Amniotic epithelial cell (primary cell): ENCODE data around the gene LARGE2.

Experiments used
- DNase-seq: peaks from one replicate; pipeline ENCODE4 v3.0.0-alpha.2; 2010; ENCODE audit warnings: low read depth

Gene LARGE2

DNA sequence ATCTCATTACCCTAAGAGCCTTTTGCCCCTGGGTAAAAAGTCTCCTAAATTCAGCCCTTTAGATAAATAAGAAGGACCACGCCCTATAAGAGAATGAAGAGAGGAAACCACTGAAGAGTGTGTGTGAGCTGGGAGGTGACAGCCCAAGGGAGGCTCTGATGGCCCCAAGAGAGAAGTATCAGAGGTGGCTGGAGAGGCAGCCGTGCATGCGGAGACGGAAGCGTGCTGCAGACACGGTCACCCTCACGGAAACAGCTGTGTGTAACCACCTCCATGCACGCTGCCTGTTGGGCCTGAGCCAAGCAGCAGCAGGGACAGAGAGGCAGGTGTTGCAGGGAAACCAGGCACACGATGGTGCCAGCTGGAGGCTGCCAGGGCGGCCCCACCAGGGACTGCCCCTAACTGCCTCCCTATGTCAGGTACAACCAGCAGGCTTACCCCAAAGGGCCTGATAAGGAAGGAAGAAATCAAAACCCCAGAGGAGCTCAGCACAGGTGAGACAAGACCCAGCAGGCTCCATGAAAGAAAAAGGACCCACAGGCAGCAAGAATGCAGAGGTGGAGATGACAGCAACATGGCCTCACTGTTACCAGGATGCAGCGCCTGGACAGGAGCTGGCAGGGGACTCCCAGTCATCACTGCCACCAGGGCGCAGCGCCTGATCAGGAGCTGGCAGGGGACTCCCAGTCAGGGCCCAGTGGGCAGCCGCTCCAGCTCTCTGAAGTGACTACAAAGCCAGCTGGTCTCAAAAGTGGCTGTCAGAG, 7.8 kb downstream of the LARGE2 start:
- no peak for DNase-seq

DNA sequence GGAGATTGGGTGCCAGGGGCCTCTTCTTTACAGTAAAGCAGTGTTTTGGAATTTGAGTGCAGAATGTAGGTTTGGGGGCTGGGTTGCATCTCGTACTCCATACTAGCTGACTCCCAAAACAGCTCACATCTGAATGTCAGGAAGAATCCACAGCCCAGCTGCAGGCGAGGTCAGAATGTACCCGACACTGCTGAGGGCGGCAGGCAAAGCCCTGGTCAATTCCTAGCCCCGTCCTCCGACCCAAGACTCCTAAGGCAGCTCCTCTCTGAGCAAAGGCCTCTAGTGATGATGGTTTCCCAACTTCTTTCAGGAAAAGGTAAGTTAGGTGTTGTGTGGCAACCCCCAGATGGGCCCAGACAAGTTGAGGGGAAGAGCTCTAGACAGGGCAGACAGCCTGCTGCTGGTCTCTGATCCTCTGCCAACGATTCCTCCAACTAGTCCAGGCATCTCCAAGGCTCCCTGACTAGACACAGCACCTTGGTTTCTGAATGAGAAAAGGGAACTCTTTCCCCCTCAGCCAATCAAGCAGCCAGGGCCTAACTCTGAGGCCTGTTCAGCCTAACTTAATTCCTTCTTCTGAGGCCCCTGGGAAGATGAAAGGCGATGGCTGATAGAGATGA, 8.6 kb downstream of the LARGE2 start:
- DNase-seq: no peak

DNA sequence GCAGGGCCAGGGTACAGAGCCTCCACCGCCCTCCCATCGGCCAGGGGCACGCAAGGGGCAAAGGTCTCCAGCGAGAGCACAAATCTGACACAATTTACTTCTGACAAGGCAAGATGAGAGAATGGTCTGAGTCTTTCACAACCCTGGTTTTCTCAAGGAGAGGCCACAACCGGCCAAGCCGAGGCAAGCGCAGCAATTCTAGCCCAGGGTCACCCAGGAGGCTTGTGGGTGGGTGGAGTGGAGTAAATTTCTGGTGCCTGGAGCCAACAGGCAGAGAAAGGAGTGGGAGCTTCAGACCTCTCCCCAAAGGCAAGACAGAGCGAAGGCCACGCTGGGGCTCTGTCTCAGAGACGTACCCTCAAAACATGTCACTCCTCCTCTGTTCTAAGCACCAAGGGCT, 9.3 kb downstream of the LARGE2 start:
- DNase-seq: no peak

DNA sequence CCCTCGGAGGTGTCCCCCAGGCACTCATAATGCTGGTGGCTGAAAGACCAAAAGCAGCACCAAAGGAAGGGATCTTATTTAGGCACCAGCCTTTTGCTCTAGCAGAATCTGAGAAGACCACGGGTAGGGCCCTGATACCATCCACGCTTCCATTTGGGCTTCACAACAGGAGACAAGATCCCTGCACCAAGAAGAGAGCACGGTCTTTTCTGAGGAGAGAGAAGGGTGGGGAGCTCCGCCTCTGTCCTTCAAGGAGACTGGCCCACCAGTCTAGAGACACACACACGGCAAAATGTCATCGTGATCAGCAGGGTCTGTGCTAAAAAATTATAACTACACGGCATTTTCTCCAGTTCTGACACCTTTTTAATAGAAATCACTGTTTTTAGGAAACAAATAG, 9.8 kb downstream of the LARGE2 start:
- no peak for DNase-seq

DNA sequence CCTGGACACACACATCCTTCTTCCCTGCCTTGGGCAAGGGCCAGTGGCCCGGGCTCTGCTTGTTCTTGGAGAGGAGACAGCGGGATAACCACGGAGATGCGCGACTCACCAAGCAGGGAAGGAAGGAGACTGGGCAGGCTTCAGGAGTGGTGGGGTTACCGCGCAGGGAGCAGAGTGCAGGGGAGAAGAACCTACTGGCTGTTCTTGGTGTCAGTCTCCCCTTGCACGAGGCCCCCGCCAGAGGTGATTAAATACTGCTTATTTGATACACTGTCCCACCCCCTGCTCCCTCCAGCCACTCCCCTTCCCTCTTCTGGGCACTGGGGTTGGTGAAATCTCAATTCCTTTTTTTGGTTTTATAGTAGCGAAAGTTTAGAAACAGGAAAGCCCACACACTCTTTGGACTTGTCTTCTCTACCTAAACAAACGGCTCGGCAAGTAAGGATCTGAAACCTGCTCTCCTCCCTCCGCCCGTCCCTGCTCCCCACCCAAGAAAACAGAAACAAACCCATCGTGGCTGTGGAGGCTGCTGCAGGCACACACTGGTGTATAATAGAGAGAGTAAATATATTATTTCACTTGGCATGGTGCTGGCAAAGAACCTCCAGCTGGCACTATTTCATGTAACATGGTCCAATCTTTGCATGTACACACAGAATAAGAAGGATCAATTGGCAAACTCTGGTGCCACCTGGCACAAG, 10.8 kb downstream of the LARGE2 start:
- DNase-seq: peak; percentile 59

DNA sequence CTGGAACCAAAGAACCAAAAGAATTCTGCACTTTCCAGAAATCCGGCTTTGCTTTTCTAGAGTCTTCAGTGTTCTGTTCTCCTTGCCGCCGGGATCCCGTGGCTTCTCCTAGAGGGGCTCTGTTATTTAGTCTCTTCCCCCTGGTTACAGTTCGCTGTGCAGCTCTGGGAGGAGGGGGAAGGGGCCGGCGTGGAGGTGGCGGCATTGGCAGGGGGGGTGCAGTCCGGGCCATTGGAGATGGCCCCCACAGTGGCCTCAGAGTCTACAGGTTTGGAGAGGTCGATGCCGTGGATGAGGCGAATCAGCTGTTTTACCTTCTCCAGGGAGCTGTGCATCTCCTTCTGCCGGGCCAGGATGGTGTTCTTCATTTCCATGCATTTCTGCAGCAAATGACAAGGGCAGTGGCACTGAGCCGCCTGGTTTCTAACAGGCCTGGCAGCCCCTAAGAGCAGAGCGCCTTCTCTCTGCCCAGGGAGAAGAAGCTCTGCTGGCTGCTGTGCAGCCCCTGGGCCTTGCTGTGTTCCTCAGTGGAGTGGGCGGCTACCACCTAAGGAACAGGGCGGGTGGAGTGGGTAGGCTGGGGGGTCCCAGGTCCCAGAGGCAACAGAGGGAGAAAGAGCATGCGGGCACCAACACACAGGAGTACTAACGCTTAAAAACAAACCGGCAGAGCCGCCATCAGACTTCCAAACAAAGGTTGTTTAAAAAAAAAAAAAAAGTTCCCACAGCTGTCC, 11.6 kb downstream of the LARGE2 start:
- no peak for DNase-seq

DNA sequence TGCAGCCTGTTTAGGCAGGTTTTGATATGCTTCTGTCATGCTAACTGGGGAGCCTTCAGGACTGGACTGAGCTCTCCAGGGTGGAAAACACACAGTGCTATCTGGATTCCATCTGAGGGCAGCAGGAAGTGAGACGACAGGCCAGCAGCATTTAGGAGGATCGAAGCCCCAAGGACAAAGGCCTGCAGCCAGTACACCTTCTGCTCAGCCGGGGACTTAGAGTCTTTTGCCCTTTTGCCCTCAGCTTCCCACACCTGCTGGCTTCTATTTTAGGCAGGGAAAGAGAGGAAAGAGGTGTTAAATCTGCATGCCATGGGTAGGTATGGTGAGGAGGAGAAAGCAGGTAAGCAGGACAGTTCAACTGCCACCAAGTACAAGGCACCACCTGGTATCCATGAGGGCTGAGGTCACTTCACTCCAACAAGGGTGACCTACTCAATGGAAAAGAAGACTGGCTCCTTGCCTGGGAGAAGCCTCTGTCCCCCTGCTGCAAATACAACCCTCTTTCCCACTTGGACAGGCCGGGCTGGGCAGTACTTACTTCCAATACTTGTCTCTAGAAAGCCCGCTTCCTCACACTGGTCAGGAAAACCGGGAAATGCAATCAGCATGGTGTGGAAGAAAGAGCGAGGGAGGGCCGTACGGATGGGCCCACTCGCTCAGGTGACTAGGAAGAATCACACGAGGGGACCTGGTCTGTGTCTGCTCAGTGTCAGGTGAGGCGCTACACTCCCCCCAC, 12.3 kb downstream of the LARGE2 start:
- DNase-seq: no peak

DNA sequence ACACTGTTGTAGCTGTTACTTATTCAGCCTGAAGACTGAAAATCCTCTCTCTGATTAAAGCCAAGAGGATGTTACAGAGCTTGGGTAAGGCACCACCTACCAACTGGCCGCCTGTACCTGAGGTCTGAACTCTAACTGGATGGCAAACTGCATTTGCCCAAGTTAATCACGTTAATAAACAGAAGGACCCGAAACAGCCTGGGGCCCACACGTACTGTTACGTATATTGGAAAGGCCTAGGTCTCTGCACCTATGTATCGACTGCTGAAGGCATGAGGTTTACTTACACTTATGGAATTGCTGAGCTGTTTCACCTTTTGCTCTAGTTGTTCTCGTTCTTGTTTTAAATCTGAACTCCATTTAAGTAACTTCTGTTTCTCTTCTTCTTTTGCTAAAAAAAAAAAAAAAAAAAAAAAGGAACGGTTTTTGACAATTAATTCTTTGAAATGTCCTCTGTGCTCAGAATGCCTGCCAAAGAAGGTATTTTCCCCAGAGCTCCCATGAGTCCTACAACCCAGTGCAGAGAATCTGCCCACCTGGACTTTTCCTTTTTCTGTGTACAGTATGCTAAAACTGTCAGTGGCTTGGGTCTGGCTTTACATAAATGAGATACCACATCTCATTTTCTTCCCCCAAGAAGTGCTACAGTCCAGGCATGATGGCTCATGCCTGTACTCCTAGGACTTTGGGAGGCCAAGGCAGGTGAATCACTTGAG, 13.1 kb downstream of the LARGE2 start:
- no peak for DNase-seq

DNA sequence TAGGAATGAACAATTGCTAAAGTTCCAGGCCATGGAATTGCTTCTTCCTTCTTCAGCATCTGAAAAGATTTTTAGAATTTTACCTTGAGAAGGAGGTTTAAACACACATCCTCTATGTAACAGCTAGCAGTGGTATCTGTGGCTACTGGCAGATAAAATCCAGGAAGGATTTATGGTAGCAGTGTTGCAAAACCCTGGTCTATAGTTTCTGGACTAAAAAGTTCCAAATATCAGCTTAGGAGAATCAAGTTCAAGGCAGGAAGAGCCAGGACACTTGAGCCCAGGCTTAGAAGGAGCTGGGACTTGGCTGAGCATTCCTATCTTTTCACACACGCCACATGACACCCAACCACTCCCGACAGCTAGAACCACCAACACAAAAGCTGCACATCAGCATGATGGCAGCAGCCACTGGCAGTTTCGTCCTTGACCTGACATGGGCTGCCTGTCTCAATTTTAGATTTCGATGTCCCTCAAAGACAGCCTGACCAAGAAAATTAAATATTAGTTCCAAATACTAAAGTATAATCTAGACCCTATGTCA, 14.1 kb downstream of the LARGE2 start:
- DNase-seq: peak; percentile 53

DNA sequence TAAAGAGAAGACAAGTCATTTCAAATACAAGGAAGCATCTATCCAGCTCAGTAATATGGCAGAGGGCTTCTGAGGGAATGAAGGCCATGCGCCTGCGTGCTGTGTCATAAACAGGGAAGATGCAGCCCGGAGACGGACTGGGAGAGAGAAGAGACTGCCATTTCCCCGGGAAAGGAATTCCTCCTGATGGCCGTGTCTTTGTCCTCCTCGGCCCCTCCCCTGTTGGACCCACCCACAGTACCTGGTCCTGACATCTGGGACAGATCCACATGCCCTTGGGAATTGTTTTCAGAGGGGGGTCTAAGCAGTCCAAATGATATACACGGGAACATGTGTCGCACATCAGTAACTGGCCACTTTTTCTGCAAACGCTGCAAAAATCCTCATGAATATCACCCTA, 15.5 kb downstream of the LARGE2 start:
- no peak for DNase-seq

DNA sequence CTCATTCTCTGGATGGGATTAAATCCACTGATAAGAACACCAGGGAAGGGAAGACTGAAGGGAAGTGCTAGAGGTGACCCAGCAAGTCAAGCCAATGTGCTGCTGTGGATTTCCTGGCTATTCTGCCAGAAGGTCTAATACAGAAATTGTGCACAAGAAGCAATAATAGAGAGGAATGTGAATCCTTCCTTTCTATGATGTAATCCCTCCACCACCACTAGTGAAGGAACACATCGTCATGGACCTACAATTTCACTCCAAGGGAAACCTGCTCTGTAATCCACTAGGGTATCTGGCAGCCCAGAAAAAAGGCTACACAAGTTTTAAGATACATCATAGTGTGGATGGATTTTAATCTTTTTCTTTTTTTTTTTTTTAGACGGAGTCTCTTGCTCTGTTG, 17.4 kb downstream of the LARGE2 start:
- DNase-seq: peak; percentile 44

DNA sequence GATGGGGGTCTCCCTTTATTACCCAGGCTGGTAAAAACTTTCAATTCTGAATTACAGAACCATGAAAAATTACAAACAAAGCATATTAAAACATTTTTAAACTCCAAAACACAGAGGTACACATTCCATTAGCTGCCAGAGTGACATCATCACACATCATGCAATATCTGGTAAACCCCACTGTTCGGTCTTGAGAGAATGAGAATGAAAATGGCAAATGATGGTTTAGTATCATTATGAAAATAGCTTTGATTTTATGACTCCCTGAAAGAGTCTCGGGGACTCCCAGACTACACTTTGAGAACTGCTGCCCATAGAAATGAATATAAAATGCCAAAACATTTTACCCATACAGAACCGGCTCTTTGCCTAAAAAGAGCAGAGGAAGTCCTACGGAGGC, 18.8 kb downstream of the LARGE2 start:
- no peak for DNase-seq

DNA sequence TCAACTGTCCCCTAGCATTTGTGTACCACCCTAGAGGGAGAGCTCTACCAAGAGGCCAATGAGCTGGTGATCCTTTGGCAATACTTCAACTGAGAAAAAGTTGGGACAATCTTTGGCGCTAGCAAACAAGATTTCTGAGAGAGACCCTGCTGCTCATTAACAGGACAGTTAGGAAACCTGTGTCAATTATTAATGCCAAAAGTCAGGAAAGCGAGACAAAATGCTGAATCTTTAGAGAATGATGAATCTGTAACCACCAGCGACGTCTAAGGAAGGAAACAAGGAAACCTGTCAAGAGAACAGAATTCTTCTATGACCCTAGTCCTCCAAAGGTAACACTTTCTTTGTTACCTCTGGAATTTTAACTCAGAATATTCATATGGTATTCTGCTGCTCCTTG, 19.9 kb downstream of the LARGE2 start:
- no peak for DNase-seq

DNA sequence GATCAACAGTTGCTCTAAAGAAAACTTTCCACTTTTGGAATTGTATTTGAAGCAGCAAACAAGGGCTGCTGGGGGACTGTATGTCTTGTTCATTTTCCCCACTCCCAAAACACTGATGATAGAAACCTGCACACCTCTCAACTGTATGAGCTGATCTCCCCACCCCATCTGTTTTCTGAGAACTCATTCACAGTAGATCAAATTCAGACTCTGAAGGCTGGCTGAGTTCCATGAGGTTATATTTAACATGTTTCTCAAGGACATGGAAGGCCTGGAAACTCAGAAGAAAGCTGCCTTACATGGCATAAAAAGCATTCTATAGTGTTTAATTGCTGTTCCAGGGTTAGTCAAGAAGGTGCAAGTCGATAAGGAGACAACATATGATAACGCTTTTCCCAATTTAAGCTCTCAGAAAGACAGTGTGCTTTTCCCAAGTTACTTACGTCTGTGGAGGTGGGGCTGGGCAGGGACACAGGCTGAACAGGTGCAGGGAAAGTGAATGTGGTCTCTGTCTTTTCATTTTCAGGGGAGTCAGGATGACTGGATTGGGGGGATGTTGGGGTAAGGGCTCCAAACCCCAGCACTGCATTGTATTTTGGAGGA, 23.0 kb downstream of the LARGE2 start:
- no peak for DNase-seq

DNA sequence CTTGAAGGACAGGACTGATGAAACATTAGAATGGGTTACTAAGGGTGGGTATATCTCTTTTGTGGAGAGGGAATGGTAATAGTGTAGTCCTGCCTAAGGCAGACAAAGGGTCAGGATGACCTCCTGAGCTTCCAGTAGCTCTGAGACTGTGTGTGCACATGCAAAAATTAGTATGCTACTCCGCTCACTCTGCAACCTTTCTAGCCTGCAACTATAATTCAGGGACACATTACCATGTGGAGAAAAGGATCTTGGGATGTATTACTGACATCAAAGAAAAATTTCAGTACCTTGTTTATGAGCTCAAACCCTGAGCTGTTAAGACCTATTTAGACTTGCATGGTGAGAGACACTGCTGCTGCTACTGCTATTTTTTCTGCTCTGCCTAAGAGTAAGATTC, 25.4 kb downstream of the LARGE2 start:
- no peak for DNase-seq

DNA sequence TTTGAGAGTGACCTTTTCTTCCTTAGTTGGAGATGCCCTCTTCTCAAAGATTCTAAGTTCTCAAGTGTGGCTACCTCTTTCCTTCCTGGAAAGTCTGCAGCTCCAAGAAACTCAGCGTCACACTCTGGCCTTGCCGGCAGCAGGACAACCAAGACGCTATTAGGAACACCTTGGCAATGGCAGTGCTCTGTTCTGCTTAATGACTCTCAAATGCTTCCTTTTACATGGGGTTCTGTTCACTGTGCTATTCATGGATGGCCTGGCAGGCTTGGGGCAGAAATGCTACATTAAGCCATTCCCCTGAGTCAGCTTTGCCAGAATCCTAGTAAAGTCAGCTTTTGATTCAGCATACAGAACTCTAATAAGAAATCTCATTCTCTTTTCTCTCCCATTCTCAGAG, 25.9 kb downstream of the LARGE2 start:
- DNase-seq: no peak

DNA sequence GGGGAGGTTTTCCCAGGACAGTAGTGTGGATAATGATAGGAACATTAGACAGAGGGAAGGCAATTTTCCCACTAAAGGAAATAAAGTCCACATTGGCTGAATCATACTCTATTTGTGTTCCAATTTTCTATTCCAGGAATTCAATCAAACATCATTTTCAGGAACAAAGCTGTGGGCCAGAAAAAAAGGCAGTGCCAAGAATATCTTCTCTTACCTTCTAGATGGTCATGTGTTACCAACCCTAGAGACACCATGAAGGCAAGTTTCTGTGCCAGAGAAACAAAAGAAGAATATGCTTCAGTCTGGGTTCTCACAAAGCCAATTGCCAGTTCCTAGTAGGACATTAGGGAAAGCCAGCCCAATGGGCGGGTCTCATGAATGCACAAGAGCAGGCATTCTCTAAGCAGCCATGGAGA, 27.5 kb downstream of the LARGE2 start:
- no peak for DNase-seq

DNA sequence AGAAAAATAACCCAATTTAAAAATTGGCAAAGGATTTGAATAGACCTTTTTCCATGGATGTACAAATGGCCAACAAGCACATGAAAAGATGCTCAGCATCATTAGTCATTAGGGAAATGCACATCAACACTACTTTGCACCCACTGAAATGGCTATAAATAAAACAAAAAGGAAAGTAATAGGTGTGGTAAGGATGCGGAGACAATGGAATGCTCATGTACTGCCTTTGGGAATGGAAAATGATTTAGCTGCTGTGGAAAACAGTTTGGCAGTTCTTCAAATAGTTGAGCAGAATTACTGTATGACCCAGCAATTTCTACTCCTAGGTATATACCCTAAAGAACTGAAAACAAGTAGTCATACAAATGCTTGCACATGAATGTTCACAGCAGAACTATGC, 37.4 kb downstream of the LARGE2 start:
- peak; percentile 21 for DNase-seq

DNA sequence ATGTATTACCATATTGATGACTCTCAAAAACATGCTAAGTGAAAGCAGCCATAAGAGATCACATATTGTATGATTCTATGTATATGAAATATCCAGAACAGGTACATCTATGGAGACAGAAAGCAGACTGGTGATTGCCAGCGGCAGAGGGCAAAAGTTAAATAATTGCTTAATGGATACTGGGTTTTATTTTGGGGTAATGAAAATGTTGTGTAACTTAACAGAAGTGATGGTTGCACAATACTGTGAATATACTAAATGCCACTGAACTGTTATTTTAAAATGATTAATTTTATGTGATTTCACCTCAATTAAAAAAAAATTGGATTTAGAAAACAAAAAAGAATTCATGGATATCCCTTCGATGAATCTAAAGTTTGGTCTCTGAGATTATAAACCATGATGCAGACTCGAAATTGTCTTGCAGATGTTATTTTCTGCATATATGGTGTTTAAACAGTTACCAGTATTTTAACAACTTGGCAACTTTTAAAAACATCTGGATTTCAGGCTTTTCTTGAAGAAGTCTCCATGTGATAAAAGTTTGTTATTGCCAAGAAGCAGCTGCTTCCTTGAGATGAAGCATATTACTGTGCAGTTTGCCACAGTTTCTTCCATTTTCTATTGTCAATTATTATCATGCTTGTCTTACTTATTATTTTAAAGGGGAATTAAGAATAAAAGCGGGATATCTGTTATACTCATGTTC, 38.1 kb downstream of the LARGE2 start:
- no peak for DNase-seq

DNA sequence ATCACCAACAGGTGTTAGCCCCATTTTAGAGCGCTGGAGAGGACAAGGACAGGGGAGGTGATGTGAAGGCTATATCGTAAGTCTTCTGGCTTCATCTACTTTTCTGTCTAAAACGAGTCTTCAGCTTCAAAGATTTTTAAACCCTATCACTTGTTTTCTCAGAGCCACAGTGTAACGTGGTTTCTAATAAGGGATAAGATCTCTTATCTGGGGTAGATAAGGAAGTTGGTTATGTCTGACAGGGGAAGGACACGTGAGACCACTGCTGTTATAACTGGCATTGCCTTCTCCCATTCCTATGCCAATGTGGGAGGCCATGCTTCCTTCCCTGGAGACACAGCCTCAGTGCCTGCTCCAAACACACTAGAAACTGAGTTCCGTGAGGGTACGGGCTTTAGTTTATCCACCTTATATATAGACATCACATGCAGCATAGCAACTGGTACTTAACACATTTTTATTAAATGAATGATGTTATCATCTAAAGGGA, 39.3 kb downstream of the LARGE2 start:
- DNase-seq: peak; percentile 7
